Right hindlimb (tissue), 1 donor: Measurements from ENCODE around the gene PARD6A.

Experiments
- DNase-seq: peaks from one replicate; pipeline ENCODE4 v3.0.0-alpha.2; 2018

The PARD6A gene

GRCh38 chr16:67660564-67661028 lies at the start of gene PARD6A:
Gene PARD6A (plus strand): TSS chr16:67660960. CDS start chr16:67661039, 79 bp downstream.
- peak; percentile 97 for DNase-seq

GRCh38 chr16:67613808-67614207 lies 47.0 kb upstream of the PARD6A start:
- no peak for DNase-seq

- DNase-seq, result no peak
Measured at GRCh38 chr16:67628216-67628615, 32.5 kb upstream of the PARD6A start.

- no peak for DNase-seq
Measured at GRCh38 chr16:67632415-67633172, 28.2 kb upstream of the PARD6A start.

- DNase-seq, result no peak
Measured at GRCh38 chr16:67636713-67637112, 24.0 kb upstream of the PARD6A start.

GRCh38 chr16:67637625-67638024 lies 23.1 kb upstream of the PARD6A start:
- DNase-seq, result no peak

- DNase-seq, result peak; percentile 55
Measured at GRCh38 chr16:67641779-67642708, 18.7 kb upstream of the PARD6A start.

GRCh38 chr16:67644038-67644437 lies 16.7 kb upstream of the PARD6A start:
- no peak for DNase-seq

- no peak for DNase-seq
Measured at GRCh38 chr16:67645397-67646121, 15.2 kb upstream of the PARD6A start.

GRCh38 chr16:67647111-67647651 lies 13.6 kb upstream of the PARD6A start:
- DNase-seq, result no peak

- DNase-seq, result no peak
Measured at GRCh38 chr16:67647681-67648080, 13.1 kb upstream of the PARD6A start.

- DNase-seq, result peak; percentile 13
Measured at GRCh38 chr16:67648088-67648763, 12.5 kb upstream of the PARD6A start.

GRCh38 chr16:67648764-67649407 lies 11.9 kb upstream of the PARD6A start:
- DNase-seq, result no peak

GRCh38 chr16:67649494-67649931 lies 11.2 kb upstream of the PARD6A start:
- peak; percentile 27 for DNase-seq

- DNase-seq, result no peak
Measured at GRCh38 chr16:67650023-67650422, 10.7 kb upstream of the PARD6A start.

- DNase-seq, result no peak
Measured at GRCh38 chr16:67651039-67651438, 9.7 kb upstream of the PARD6A start.

GRCh38 chr16:67651847-67652246 lies 8.9 kb upstream of the PARD6A start:
- DNase-seq, result peak; percentile 23

GRCh38 chr16:67652578-67653127 lies 8.1 kb upstream of the PARD6A start:
- DNase-seq, result peak; percentile 23

GRCh38 chr16:67653128-67653788 lies 7.5 kb upstream of the PARD6A start:
- peak; percentile 29 for DNase-seq

- peak; percentile 20 for DNase-seq
Measured at GRCh38 chr16:67653789-67654402, 6.9 kb upstream of the PARD6A start.
